ENCODE results near the gene FAM107A.

The FAM107A gene

DNA sequence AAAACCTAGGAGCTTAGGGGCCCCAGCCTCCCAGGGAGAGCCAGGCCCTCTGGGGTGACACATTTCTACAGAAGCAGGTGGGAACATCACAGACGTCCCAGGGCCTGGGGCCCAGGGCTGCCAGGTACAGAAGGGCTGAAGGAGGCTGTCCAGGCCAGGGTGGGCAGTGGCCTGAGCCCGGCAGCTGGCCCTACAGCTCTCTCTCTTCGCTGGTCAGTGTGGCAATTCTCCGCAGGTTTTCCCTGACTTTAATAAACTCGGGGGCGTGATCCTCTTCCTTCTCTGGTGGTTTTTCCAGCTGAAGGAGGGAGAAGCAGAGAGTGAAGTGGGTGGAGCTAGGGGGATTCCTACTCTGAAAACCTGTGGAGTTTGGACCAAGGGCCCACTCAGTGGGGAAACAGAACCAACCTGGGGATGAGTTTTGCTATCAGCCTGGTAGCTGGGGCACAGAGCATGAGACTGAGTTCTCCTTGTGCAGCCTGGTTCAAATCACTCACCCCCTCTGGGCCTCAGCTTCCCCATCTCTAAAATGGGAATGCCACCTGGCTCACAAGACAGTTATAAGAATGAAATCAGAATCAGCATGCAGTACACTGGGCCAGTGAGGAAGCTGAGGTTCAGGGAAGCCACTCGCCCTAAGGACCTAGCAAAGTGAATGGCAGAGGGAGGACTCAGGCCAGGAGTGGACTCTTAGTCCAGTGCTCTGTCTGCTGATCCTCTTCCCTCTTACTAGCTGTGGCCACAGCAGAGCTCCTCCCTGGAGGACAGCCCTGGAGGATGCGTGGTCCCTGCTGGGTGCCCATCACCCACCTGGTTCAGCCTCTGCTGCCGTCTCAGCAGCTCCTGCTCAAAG lies 10.6 kb downstream of the FAM107A start:
- DNase-seq (ENCODE audit: extremely low read depth, low read depth) = no peak

DNA sequence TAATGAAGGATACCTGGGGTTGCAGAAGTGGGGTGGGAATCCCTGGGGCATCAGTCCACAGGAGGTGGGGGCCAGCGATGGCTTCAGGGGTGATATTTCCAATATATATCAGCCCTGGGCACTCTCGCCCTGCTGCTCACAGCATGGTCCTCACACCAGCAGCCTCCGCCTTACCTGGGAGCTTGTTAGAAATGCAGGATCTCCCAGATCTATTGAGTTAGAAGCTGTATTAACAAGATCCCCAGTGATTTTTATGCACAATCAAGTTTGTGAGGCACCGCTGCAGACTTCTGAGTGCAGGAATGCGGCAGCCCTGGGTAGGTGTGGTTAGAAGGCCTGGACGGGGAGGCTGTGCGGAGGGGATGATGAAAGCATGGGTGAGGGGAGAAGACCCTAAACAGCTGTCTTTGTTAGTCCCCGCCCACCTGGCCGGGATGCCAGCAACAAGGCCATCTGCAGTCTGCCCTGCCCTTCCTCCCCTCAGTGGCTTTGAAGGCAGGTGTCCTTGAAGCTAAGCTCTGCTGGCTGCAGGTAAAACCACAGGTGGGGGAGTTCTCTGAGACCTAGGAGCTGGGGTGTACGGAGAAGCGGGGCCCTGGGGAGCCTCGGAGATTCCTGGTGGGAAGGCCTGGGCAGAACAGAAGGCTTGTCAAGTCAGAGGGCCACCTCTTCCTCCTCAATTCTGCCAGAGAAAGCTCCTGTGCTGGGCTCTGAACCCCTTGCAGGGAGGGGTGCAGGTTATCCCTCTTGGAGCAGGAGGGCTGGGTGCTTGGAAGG lies 11.4 kb downstream of the FAM107A start:
- TF ChIP-seq, protein P1, sequence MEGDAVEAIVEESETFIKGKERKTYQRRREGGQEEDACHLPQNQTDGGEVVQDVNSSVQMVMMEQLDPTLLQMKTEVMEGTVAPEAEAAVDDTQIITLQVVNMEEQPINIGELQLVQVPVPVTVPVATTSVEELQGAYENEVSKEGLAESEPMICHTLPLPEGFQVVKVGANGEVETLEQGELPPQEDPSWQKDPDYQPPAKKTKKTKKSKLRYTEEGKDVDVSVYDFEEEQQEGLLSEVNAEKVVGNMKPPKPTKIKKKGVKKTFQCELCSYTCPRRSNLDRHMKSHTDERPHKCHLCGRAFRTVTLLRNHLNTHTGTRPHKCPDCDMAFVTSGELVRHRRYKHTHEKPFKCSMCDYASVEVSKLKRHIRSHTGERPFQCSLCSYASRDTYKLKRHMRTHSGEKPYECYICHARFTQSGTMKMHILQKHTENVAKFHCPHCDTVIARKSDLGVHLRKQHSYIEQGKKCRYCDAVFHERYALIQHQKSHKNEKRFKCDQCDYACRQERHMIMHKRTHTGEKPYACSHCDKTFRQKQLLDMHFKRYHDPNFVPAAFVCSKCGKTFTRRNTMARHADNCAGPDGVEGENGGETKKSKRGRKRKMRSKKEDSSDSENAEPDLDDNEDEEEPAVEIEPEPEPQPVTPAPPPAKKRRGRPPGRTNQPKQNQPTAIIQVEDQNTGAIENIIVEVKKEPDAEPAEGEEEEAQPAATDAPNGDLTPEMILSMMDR (IDR thresholded peaks at IDR 0.05; ENCODE audit: low read depth, low read length) = no peak

More for the DNA sequence above, 10.6 kb downstream of the FAM107A start:
- TF ChIP-seq, protein P1 (IDR thresholded peaks at IDR 0.05; ENCODE audit: low read depth, low read length) = no peak

DNA sequence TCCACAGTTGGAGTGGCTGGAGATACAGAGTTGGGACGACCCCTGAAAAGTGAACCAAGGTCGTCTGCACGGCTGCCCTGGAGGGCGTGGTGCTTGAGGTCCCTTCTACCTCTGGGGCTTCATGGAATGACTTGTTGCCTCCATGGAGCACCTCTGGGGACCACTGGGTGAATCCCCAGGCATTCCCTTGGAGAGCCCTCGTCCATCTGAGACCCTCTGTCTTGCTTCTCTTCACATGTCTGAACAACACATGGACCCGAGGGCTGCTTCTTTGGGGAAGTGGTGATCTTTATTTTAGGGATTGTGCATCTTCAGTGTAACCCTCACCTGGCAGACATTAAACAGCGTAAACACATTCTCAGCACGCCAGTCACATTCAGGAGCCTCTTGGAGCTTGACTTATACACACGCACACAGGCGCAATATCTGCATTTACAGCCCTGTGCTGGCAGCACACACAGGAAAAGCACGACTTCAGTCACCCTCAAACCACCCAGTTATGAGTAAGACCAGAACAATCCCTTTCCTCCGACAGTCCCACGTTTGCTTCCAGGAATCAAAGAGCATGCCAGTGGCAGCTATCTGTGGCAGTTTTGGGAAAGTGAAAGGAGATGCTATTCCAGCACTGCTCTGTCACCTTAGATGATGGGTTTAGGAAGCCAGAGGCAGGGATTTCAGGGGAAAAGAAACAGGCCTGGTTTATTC lies 12.6 kb downstream of the FAM107A start:
- TF ChIP-seq, protein P1 (IDR thresholded peaks at IDR 0.05; ENCODE audit: low read depth, low read length) = no peak
- DNase-seq (ENCODE audit: extremely low read depth, low read depth) = no peak

More for the DNA sequence above, 11.4 kb downstream of the FAM107A start:
- DNase-seq (ENCODE audit: extremely low read depth, low read depth) = no peak

DNA sequence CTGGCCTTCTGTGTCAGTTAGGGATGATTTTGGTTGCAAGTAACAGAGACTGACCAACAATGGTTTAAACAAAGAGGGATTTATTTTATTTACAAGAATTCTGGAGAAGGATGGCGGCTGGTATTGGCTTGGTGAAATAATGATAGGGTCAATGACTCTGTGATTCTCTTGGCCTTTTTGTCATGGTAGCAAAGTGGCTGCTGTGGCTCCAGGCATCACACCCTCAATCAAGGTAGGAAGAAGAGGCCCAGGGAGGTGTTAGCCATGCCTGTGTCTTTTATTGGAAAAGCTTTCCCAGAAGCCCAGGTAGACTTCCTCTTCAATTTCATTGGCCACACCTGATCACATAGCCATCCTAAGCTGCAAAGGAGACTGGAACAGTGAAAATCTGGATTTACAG lies 13.1 kb downstream of the FAM107A start:
- DNase-seq (ENCODE audit: extremely low read depth, low read depth) = no peak
- TF ChIP-seq, protein P1 (IDR thresholded peaks at IDR 0.05; ENCODE audit: low read depth, low read length) = no peak

DNA sequence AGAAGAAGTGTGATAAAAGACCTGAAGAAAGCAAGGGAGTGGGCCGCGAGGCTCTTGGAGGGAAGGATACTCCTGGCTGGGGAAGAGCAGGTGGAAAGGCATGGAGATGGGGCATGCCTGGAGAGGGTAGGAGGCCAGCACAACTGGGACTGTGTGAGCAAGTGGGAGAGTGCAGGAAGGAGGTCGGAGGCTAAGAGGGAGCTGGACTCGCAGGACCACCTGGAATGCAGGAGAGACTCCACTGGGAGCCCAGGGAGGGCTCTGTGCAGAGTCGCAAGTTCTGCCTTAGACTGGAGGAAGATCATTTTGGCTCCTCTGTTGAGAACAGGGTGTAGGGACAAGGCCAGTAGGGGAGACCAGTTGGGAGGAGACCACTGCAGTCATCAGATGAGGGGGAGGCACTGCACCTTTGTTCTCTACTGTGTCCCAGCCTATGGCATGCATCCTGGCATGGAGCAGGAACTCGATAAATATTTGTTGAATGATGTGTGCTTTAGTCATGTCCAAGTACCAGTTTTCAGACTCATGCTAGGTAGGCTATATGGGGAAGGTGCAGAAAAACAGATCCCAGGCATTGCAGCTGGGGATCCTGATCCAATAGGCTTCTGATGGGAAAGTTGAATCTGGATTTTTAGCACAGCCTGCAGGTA lies 13.7 kb downstream of the FAM107A start:
- TF ChIP-seq, protein P1 (IDR thresholded peaks at IDR 0.05; ENCODE audit: low read depth, low read length) = no peak
- no peak for DNase-seq (ENCODE audit: extremely low read depth, low read depth)

DNA sequence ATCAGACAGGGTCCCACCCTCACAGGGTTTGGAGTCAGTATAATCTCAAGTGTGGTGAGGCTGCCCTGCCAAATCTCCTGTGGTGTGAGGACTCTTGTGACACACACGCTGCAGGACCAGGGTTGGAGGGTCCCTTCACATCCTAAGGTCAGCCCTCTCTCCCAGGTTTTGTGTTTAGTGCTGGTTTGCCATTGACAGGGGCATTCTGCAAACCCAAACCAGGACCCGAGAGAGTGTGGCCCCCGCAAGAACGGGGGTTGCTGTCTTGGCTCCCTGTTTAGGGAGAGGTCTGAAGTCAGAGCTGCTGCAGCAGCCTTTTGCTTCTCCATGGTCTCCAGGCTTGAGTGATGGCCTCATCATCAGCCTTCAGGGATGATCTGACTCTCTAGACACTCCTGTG lies 14.7 kb downstream of the FAM107A start:
- no peak for DNase-seq (ENCODE audit: extremely low read depth, low read depth)
- TF ChIP-seq, protein P1 (IDR thresholded peaks at IDR 0.05; ENCODE audit: low read depth, low read length) = no peak
